Measurements from ENCODE around the gene SMIM24. TPM values are rescaled to one million over a fixed set of nuclear protein-coding genes. Genes with fewer than 3 reads are reported as not detected.

The SMIM24 gene
- total RNA-seq, 2 experiments from 2014 or later, result 1.6 to 3.8 TPM

DNA sequence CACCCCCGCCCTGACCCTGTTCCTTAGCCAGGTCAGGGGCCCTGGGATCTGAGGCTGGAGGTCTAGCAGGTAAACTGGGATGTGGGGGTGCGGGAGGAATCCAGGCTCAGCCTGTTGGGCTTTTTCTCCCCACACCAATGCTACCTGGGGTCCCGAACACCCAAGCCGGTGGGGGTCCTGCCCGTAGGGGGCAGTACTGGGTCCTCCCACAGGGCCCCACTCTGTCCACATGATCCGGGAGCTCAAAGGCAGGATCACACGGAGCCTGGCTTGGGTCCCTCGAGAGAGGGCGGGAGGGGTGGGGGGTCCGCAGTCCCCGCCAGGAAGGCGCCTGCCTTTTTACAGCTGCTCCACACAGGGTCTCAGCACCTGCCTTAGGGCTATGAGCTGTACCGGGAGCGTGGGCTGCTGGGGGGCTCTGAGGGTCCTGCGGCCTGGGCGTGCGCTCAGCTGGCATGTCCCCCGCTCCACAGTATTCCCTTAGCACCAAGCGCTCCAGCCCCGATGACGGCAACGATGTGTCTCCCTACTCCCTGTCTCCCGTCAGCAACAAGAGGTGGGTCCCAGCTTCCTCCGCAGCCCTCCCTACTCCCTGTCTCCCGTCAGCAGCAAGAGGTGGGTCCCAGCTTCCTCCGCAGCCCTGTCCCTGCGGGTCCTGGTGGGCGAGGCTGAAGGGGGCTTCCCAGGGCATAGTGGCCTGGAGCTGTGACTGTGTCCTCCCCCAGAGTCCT is 46.3 kb upstream of the SMIM24 start:
- TF ChIP-seq, protein P1, sequence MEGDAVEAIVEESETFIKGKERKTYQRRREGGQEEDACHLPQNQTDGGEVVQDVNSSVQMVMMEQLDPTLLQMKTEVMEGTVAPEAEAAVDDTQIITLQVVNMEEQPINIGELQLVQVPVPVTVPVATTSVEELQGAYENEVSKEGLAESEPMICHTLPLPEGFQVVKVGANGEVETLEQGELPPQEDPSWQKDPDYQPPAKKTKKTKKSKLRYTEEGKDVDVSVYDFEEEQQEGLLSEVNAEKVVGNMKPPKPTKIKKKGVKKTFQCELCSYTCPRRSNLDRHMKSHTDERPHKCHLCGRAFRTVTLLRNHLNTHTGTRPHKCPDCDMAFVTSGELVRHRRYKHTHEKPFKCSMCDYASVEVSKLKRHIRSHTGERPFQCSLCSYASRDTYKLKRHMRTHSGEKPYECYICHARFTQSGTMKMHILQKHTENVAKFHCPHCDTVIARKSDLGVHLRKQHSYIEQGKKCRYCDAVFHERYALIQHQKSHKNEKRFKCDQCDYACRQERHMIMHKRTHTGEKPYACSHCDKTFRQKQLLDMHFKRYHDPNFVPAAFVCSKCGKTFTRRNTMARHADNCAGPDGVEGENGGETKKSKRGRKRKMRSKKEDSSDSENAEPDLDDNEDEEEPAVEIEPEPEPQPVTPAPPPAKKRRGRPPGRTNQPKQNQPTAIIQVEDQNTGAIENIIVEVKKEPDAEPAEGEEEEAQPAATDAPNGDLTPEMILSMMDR (IDR thresholded peaks at IDR 0.05), result peak; percentile 17
- H3K27me3 Mint-ChIP-seq, result no peaks in the 10 kb centered on the region
- H3K4me3 Mint-ChIP-seq, result no peak overlapping the region
- H3K4me1 Mint-ChIP-seq (ENCODE audit: low read depth), result no peaks in the 10 kb centered on the region
- POLR2A ChIA-PET, result interaction anchor here (0.8 to 1.1 kb wide), 2 partner anchors 10 to 25 kb away, joined by 3 read pairs; no protein-coding TSS in a partner anchor
- DNase-seq (no peak), ATAC-seq (no peak)
- no peak overlapping the region for H3K27ac Mint-ChIP-seq
- CTCF ChIA-PET, result interaction anchor here (0.9 kb wide), 1 partner anchor 12 kb away, joined by 3 read pairs; the partner anchor contains the start of gene TEKTIP1
- no peaks in the 10 kb centered on the region for H3K9me3 Mint-ChIP-seq
- intact Hi-C loops (cut with micrococcal nuclease), result no loop called here
- peaks cover 5% of the 10 kb centered on the region for H3K36me3 Mint-ChIP-seq (ENCODE audit: low read depth)

GRCh38 chr19:3524904-3525451 is 44.7 kb upstream of the SMIM24 start:
- H3K4me1 Mint-ChIP-seq (ENCODE audit: low read depth), result peaks cover 4% of the 10 kb centered on the region
- ChIA-PET CTCF (no interaction called here), POLR2A (no interaction called here)
- intact Hi-C loops (cut with micrococcal nuclease), result no loop called here
- no peak overlapping the region for H3K27ac Mint-ChIP-seq
- ATAC-seq (no peak), DNase-seq (no peak)
- TF ChIP-seq, protein P1 (IDR thresholded peaks at IDR 0.05), result no peak
- H3K4me3 Mint-ChIP-seq, result no peak overlapping the region
- H3K27me3 Mint-ChIP-seq, result no peaks in the 10 kb centered on the region
- no peaks in the 10 kb centered on the region for H3K36me3 Mint-ChIP-seq (ENCODE audit: low read depth)
- H3K9me3 Mint-ChIP-seq, result no peaks in the 10 kb centered on the region

GRCh38 chr19:3524078-3524842 is 43.9 kb upstream of the SMIM24 start:
- Mint-ChIP-seq H3K4me1 (ENCODE audit: low read depth) (peaks cover 4% of the 10 kb centered on the region), H3K27ac (no peak overlapping the region), H3K9me3 (no peaks in the 10 kb centered on the region), H3K4me3 (no peak overlapping the region), H3K36me3 (ENCODE audit: low read depth) (no peaks in the 10 kb centered on the region), H3K27me3 (no peaks in the 10 kb centered on the region)
- no peak for DNase-seq
- POLR2A ChIA-PET, result interaction anchor here (1.0 kb wide), 1 partner anchor 14 kb away, joined by 3 read pairs; no protein-coding TSS in a partner anchor
- intact Hi-C loops (cut with micrococcal nuclease), result no loop called here
- CTCF ChIA-PET, result no interaction called here
- ATAC-seq, result no peak
- TF ChIP-seq, protein P1 (IDR thresholded peaks at IDR 0.05), result no peak

DNA sequence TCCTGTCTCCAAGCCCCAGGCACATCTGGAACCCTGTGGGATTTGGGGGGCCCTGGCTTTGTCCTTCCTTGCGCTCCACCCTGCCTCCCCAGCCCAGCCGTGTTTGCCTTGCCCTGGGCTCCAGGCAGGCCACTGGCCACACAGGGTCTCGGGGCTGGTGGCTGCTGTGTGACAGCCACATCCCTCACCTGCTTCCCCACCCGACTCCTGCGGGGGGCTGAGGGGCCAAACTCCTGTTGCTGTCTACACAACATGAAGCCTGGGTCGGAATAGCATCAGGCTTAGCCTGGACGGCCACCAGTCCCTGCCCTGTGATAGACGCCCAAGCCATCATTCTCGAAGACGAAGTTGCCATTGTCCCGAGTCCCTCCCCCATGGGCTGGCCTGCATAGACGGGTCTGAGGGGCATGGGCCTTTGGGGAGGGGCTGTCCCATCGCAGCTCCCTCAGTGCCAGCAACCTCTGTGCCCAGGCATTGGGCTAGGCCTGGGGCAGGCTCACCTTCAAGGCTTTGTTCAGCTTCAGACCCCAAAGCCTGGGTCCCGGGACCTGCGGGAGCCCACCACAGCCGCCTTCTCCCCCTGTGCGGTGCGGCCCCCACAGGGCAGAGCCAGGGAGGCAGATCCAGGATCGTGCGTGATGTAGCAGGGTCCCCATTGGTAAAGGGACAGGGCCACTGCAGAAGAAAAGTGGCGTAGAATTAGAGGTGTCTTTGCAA is 43.2 kb upstream of the SMIM24 start:
- Mint-ChIP-seq H3K4me3 (no peak overlapping the region), H3K9me3 (no peaks in the 10 kb centered on the region), H3K27ac (no peak overlapping the region), H3K36me3 (ENCODE audit: low read depth) (no peaks in the 10 kb centered on the region), H3K27me3 (no peaks in the 10 kb centered on the region), H3K4me1 (ENCODE audit: low read depth) (peaks cover 6% of the 10 kb centered on the region)
- TF ChIP-seq, protein P1 (IDR thresholded peaks at IDR 0.05), result no peak
- CTCF ChIA-PET, result no interaction called here
- intact Hi-C loops (cut with micrococcal nuclease), result no loop called here
- POLR2A ChIA-PET, result interaction anchor here (1.0 kb wide), 1 partner anchor 14 kb away, joined by 3 read pairs; no protein-coding TSS in a partner anchor
- ATAC-seq (no peak), DNase-seq (no peak)

Data from activated CD8-positive, alpha-beta T cell treated with anti-CD3 and anti-CD28 coated beads for 36 hours (primary cell).